GM12875 (cell line): ENCODE results near the gene ENOX1.

Source experiments
- H3K4me3 ChIP-seq: one replicate; pipeline ENCODE4 v1.5.1; 2011; ENCODE audit warnings: low read depth, low read length, control low read depth
- TF ChIP-seq, protein P1 (sequence below): IDR thresholded peaks from 2 replicates; pipeline ENCODE4 v1.5.1; 2011; ENCODE audit warnings: low read depth, mild to moderate bottlenecking, control low read depth, inconsistent platforms, low read length, moderate library complexity, borderline replicate concordance; ENCODE audit not compliant: insufficient read depth

The ENOX1 gene

GRCh38 chr13:43204591-43204990 is 582.2 kb downstream of the ENOX1 start:
- TF ChIP-seq, protein P1, sequence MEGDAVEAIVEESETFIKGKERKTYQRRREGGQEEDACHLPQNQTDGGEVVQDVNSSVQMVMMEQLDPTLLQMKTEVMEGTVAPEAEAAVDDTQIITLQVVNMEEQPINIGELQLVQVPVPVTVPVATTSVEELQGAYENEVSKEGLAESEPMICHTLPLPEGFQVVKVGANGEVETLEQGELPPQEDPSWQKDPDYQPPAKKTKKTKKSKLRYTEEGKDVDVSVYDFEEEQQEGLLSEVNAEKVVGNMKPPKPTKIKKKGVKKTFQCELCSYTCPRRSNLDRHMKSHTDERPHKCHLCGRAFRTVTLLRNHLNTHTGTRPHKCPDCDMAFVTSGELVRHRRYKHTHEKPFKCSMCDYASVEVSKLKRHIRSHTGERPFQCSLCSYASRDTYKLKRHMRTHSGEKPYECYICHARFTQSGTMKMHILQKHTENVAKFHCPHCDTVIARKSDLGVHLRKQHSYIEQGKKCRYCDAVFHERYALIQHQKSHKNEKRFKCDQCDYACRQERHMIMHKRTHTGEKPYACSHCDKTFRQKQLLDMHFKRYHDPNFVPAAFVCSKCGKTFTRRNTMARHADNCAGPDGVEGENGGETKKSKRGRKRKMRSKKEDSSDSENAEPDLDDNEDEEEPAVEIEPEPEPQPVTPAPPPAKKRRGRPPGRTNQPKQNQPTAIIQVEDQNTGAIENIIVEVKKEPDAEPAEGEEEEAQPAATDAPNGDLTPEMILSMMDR = no peak
- H3K4me3 ChIP-seq = no peak overlapping the region

GRCh38 chr13:43203781-43204180 is 583.0 kb downstream of the ENOX1 start:
- no peak overlapping the region for H3K4me3 ChIP-seq
- TF ChIP-seq, protein P1 = no peak

DNA sequence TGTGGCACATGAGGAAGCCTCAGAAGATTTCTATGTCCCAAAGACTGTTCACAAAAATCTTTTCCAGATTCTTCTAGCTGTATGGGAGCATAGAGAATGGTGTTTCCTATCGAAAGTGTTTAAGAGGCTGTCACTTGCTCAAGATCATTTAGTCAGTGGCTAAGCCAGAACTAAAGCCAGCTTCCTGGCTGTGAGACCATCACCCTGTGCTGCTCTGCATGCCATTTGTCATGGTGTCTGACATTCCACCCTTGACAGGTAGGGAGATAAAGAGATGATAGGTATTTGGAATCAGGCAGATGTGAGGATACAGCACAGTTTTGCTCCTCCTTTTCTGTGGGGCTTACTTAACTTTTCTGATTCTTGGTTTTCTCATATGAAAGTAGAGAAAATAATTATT is 586.0 kb downstream of the ENOX1 start:
- TF ChIP-seq, protein P1 = no peak

DNA sequence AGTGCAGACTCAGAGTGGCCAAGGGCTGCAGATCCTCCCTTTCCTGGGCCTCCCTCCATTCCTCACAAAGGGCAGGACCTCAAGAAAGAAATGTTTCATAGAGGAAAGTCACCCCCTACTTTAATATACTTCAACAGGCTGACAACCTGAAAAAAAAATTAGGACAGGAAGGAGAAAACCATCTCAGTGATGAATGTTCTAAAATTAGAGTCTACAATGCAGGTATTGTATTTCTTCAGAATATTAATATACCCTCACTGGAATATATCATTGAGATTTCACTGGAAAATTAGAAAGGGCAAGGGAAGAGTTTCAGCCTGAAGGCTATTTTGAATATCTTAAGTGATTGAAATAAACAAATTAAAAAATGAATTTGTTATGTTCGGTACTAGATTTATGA is 586.5 kb downstream of the ENOX1 start:
- no peak overlapping the region for H3K4me3 ChIP-seq
- TF ChIP-seq, protein P1 = no peak

More for the DNA sequence above, 586.0 kb downstream of the ENOX1 start:
- H3K4me3 ChIP-seq = no peak overlapping the region

- TF ChIP-seq, protein P1 = no peak
Observed at GRCh38 chr13:43196750-43197370, 589.9 kb downstream of the ENOX1 start.

GRCh38 chr13:43196086-43196621 is 590.6 kb downstream of the ENOX1 start:
- H3K4me3 ChIP-seq = no peak overlapping the region
- TF ChIP-seq, protein P1 = no peak

More at GRCh38 chr13:43196750-43197370, 589.9 kb downstream of the ENOX1 start:
- H3K4me3 ChIP-seq = no peak overlapping the region

- no peak overlapping the region for H3K4me3 ChIP-seq
- TF ChIP-seq, protein P1 = peak; percentile 24; the same call in 1 of the 2 replicates
Observed at GRCh38 chr13:43195551-43195950, 591.2 kb downstream of the ENOX1 start.
